Erythroblast (primary cell): ENCODE data around the gene GRIFIN.

ENCODE experiments used
- GATA1 ChIP-seq: IDR thresholded peaks from 2 replicates; pipeline ENCODE4 v1.6.1; 2011; ENCODE audit warnings: low read depth, mild to moderate bottlenecking, control low read depth, low read length, moderate library complexity
- POLR2A ChIP-seq: IDR thresholded peaks from 2 replicates; pipeline ENCODE4 v1.6.1; 2011; ENCODE audit warnings: mild to moderate bottlenecking, low read length

GRCh38 chr7:2499719-2500430 is 23.7 kb upstream of the GRIFIN start:
- TF ChIP-seq POLR2A (no peak), GATA1 (no peak)
